ENCODE results near the gene CFP.

The CFP gene

DNA sequence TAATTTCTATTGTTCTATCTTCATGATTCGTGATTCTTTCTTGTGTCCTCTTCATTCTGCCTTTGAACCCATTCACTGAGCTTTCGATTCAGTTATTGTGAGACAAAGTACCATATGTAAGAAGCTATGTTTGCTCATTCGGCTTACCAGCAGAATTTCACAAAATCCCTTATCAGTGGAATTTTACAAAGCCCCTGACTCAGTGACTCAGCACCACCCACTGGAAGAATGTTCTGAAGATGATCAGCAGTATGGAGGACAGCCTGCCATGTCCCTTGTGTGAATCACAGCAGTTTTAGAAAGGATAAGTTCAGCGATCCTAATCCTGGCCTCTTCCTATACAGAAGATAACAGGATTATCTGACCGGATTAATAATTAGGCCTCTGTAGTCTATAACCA lies 35.0 kb upstream of the CFP start:
- H3K27me3 ChIP-seq (ENCODE audit: control insufficient read depth, low read length) = no peaks in the 10 kb centered on the region
- TF ChIP-seq EZH2phosphoT487 (IDR thresholded peaks at IDR 0.05; ENCODE audit: borderline replicate concordance, low read length) = no peak
- TF ChIP-seq, protein P1, sequence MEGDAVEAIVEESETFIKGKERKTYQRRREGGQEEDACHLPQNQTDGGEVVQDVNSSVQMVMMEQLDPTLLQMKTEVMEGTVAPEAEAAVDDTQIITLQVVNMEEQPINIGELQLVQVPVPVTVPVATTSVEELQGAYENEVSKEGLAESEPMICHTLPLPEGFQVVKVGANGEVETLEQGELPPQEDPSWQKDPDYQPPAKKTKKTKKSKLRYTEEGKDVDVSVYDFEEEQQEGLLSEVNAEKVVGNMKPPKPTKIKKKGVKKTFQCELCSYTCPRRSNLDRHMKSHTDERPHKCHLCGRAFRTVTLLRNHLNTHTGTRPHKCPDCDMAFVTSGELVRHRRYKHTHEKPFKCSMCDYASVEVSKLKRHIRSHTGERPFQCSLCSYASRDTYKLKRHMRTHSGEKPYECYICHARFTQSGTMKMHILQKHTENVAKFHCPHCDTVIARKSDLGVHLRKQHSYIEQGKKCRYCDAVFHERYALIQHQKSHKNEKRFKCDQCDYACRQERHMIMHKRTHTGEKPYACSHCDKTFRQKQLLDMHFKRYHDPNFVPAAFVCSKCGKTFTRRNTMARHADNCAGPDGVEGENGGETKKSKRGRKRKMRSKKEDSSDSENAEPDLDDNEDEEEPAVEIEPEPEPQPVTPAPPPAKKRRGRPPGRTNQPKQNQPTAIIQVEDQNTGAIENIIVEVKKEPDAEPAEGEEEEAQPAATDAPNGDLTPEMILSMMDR (IDR thresholded peaks at IDR 0.05; ENCODE audit: low read depth, low read length, poor library complexity, severe bottlenecking) = no peak
- H3K27ac ChIP-seq (ENCODE audit: low read depth, low read length) = no peak overlapping the region

DNA sequence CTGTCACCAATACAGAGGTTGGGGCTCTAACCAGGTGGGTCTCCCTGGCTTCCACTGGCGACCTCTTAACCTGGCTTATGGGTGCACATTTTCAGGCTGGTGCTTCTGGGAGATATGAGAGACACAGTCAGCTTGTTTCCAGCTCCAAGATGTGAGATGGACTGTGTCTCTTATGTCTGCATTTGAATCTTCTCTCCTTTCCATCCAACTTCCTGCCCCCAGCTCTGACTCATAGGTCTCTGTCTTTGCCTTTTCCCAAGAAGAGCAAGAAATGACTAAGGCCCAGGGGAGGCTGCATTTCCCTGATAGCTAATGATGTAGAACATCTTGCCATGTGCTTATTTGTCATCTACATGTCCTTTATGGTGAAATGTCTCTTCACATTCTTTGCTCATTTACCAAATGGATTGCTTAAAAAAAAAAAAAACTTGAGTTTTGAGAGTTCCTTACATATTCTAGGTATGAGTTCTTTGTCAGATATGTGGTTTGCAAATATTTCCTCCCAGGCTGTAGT lies 32.5 kb upstream of the CFP start:
- TF ChIP-seq EZH2phosphoT487 (IDR thresholded peaks at IDR 0.05; ENCODE audit: borderline replicate concordance, low read length) = no peak
- TF ChIP-seq, protein P1 (IDR thresholded peaks at IDR 0.05; ENCODE audit: low read depth, low read length, poor library complexity, severe bottlenecking) = no peak

More for the DNA sequence above, 35.0 kb upstream of the CFP start:
- Histone ChIP-seq H4K20me1 (ENCODE audit: control insufficient read depth, insufficient read depth, low read depth, low read length) (no peaks in the 10 kb centered on the region), H3F3A (ENCODE audit: control insufficient read depth, insufficient read depth) (no peaks in the 10 kb centered on the region), H3K9me3 (ENCODE audit: control insufficient read depth, insufficient read depth, low read length) (no peaks in the 10 kb centered on the region; the same call in 1 of the 2 replicates), H3K4me2 (ENCODE audit: low read length) (no peak overlapping the region), H3K79me2 (ENCODE audit: control insufficient read depth, low read length) (no peaks in the 10 kb centered on the region), H3K36me3 (ENCODE audit: control insufficient read depth, low read length) (no peaks in the 10 kb centered on the region), H3K4me3 (ENCODE audit: low read length) (no peak overlapping the region), H3K4me1 (ENCODE audit: control insufficient read depth, low read length) (peaks cover 1% of the 10 kb centered on the region; the same call in 1 of the 2 replicates), H3K9me2 (replicated peaks; ENCODE audit: control insufficient read depth, low read length) (no peaks in the 10 kb centered on the region)

DNA sequence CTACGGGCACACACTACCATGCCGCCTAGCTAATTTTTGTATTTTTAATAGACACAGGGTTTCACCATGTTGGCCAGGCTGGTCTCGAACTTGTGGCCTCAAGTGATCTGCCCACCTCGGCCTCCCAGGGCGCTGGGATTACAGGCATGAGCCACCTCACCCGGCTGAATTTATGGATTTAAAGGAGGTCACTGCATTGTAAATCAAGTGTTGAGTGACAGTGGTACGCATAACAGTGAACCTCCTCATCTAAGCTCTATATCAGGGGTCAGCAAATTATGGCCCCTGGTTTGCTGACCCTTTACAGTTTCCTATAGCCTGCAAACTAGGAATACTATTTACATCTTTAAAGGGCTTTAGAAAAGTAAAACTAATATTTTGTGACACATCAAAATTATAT lies 31.8 kb upstream of the CFP start:
- peaks cover 10% of the 10 kb centered on the region for H3K4me1 ChIP-seq (ENCODE audit: control insufficient read depth, low read length)
- TF ChIP-seq, protein P1 (IDR thresholded peaks at IDR 0.05; ENCODE audit: low read depth, low read length, poor library complexity, severe bottlenecking) = no peak
- no peak for TF ChIP-seq EZH2phosphoT487 (IDR thresholded peaks at IDR 0.05; ENCODE audit: borderline replicate concordance, low read length)
- H3K9me2 ChIP-seq (replicated peaks; ENCODE audit: control insufficient read depth, low read length) = no peaks in the 10 kb centered on the region
- no peaks in the 10 kb centered on the region for H3F3A ChIP-seq (ENCODE audit: control insufficient read depth, insufficient read depth)
- H4K20me1 ChIP-seq (ENCODE audit: control insufficient read depth, insufficient read depth, low read depth, low read length) = no peaks in the 10 kb centered on the region
- H3K36me3 ChIP-seq (ENCODE audit: control insufficient read depth, low read length) = peaks cover 14% of the 10 kb centered on the region
- H3K27me3 ChIP-seq (ENCODE audit: control insufficient read depth, low read length) = no peaks in the 10 kb centered on the region
- no peak overlapping the region for H3K27ac ChIP-seq (ENCODE audit: low read depth, low read length)
- peaks cover 13% of the 10 kb centered on the region for H3K79me2 ChIP-seq (ENCODE audit: control insufficient read depth, low read length)
- H3K4me3 ChIP-seq (ENCODE audit: low read length) = no peak overlapping the region
- no peak overlapping the region for H3K4me2 ChIP-seq (ENCODE audit: low read length)
- H3K9me3 ChIP-seq (ENCODE audit: control insufficient read depth, insufficient read depth, low read length) = no peaks in the 10 kb centered on the region; the same call in 1 of the 2 replicates

More for the DNA sequence above, 32.5 kb upstream of the CFP start:
- Histone ChIP-seq H3K4me1 (ENCODE audit: control insufficient read depth, low read length) (peaks cover 10% of the 10 kb centered on the region), H3K9me2 (replicated peaks; ENCODE audit: control insufficient read depth, low read length) (no peaks in the 10 kb centered on the region), H3K9me3 (ENCODE audit: control insufficient read depth, insufficient read depth, low read length) (no peaks in the 10 kb centered on the region; the same call in 1 of the 2 replicates), H3K4me2 (ENCODE audit: low read length) (no peak overlapping the region), H3K27ac (ENCODE audit: low read depth, low read length) (no peak overlapping the region), H3K4me3 (ENCODE audit: low read length) (no peak overlapping the region), H3K27me3 (ENCODE audit: control insufficient read depth, low read length) (no peaks in the 10 kb centered on the region), H3F3A (ENCODE audit: control insufficient read depth, insufficient read depth) (no peaks in the 10 kb centered on the region), H3K79me2 (ENCODE audit: control insufficient read depth, low read length) (peaks cover 12% of the 10 kb centered on the region), H4K20me1 (ENCODE audit: control insufficient read depth, insufficient read depth, low read depth, low read length) (no peaks in the 10 kb centered on the region), H3K36me3 (ENCODE audit: control insufficient read depth, low read length) (peaks cover 8% of the 10 kb centered on the region)
